ENCODE measurements around the gene CD160.

- TF ChIP-seq GATA2 (IDR thresholded peaks at IDR 0.05; ENCODE audit: low read depth, low read length): no peak
- no peak for TF ChIP-seq GATA3 (IDR thresholded peaks at IDR 0.05; ENCODE audit: low read depth, low read length)
These were observed 38.1 kb downstream of the CD160 start for GRCh38 chr1:145757420-145757819.
